ENCODE results near the gene MICAL3.

Gene MICAL3

GRCh38 chr22:17984114-17984513 is 40.2 kb downstream of the MICAL3 start:
- no peak for TF ChIP-seq CTCF (IDR thresholded peaks at IDR 0.05; ENCODE audit: low read depth, low read length)
- DNase-seq (ENCODE audit: low read depth, low spot score) = no peak
- H3K4me3 ChIP-seq (ENCODE audit: low read depth, low read length) = no peak overlapping the region
- in situ Hi-C loops (cut with HindIII; ENCODE audit: low sequenced_read_pairs) = no loop called here

- no peak for DNase-seq (ENCODE audit: low read depth, low spot score)
- in situ Hi-C loops (cut with HindIII; ENCODE audit: low sequenced_read_pairs) = no loop called here
- no peak for TF ChIP-seq CTCF (IDR thresholded peaks at IDR 0.05; ENCODE audit: low read depth, low read length)
- no peak overlapping the region for H3K4me3 ChIP-seq (ENCODE audit: low read depth, low read length)
These were observed 41.7 kb downstream of the MICAL3 start for GRCh38 chr22:17982572-17983141.

GRCh38 chr22:17981497-17981896 is 42.9 kb downstream of the MICAL3 start:
- no peak for TF ChIP-seq CTCF (IDR thresholded peaks at IDR 0.05; ENCODE audit: low read depth, low read length)
- DNase-seq (ENCODE audit: low read depth, low spot score) = no peak
- in situ Hi-C loops (cut with HindIII; ENCODE audit: low sequenced_read_pairs) = no loop called here
- H3K4me3 ChIP-seq (ENCODE audit: low read depth, low read length) = no peak overlapping the region

GRCh38 chr22:17980638-17981051 is 43.7 kb downstream of the MICAL3 start:
- in situ Hi-C loops (cut with HindIII; ENCODE audit: low sequenced_read_pairs) = no loop called here
- DNase-seq (ENCODE audit: low read depth, low spot score) = no peak
- no peak for TF ChIP-seq CTCF (IDR thresholded peaks at IDR 0.05; ENCODE audit: low read depth, low read length)
- no peak overlapping the region for H3K4me3 ChIP-seq (ENCODE audit: low read depth, low read length)

- no peak for TF ChIP-seq CTCF (IDR thresholded peaks at IDR 0.05; ENCODE audit: low read depth, low read length)
- no peak overlapping the region for H3K4me3 ChIP-seq (ENCODE audit: low read depth, low read length)
- in situ Hi-C loops (cut with HindIII; ENCODE audit: low sequenced_read_pairs) = no loop called here
- DNase-seq (ENCODE audit: low read depth, low spot score) = no peak
These were observed 44.3 kb downstream of the MICAL3 start for GRCh38 chr22:17980015-17980590.

GRCh38 chr22:17978027-17978426 is 46.3 kb downstream of the MICAL3 start:
- TF ChIP-seq CTCF (IDR thresholded peaks at IDR 0.05; ENCODE audit: low read depth, low read length) = no peak
- in situ Hi-C loops (cut with HindIII; ENCODE audit: low sequenced_read_pairs) = no loop called here
- no peak for DNase-seq (ENCODE audit: low read depth, low spot score)
- no peak overlapping the region for H3K4me3 ChIP-seq (ENCODE audit: low read depth, low read length)

Measured in astrocyte of the spinal cord (primary cell).